HG02970 (cell line): Measurements from ENCODE around the gene TRPM5.

Experiments
- ATAC-seq: cut with Tn5 transposase; IDR thresholded peaks from one replicate; pipeline ENCODE4 v1.9.1; 2021; ENCODE audit warnings: mild to moderate bottlenecking, moderate library complexity, moderate number of reproducible peaks; ENCODE audit not compliant: unreplicated experiment, low FRiP score

The TRPM5 gene

DNA sequence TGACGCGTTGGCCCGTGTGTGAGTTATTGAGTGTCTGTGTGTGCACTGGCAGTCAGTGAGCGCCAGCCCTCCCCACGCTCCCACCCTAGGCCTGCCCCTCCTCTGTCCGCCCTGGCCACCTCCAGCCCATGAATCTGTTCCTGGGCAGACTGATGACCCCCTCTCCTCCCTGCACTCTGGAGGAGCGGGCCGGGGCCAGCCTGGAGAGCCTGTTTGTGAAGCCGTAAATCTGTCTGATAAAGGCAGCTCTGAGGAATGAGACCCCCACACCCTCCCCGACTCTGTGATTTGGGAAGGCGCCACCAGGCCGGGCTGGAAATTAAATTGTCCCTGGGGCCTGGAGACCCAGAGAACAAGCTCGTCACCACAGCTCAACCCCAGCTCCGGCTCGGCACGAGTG is 35.2 kb downstream of the TRPM5 start:
- ATAC-seq = no peak

DNA sequence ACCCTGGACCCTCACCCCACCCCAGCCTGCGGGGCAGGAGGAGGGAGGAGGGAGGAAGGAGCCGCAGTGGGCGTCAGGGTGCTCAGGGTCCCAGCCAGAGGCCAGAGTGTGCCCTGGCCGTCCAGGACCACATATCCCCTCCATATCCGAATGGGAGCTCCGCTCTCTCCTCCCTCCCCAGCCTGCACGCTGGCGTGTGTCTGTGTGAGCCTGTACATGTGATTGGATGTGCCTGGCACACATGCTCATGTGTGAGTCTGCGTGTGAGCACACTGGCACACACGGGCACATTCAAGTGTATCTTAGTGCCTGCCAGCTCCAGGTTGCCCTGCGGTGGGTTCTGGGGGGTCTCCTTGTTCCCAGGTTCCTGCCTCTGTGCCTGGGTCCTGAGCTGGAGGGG is 35.6 kb downstream of the TRPM5 start:
- no peak for ATAC-seq

DNA sequence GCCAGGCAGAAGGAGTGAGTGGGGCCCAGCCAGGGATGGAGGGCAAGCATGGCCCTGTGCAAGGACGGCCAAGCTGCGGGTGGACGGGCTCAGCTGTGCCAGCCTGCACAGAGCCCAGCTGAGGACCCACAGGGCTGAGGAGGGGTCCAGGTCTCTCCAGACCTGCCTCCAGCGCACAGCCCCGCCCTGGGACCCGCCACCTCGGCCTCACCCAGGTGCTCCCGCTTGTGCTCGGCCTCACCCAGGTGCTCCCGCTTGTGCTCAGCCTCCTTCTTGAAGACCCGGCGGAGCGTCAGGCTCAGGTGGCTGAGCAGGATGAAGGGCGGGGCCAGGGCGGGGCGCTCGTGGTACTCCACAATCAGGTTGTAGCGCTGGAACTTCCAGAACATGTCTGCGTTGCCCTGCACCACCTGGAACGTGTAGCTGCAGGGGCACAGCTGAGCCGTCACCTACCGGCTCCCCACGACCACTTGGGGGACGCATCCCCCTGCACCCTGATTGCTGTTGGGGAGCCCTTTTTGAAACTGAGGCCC is 37.4 kb downstream of the TRPM5 start:
- no peak for ATAC-seq

DNA sequence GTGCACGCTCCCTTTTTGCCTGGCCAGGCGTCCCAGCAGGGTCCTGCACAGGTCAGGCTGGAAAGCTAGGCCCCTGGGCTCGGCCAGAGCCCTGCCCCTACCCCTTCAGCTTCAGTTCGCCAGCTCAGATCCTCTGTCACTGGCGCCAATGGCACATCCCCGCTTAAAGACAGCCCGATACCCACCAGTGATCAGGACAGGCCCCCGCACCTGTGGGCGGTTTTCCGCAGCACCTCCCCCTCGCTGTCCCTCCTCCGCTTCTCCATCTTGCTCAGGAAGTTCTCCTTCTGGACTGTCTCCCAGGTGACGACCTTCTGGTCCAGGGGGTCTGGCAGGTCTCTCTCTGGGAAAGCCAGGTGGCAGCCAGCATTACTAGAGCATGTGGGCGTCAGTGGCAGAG is 37.9 kb downstream of the TRPM5 start:
- ATAC-seq = no peak

DNA sequence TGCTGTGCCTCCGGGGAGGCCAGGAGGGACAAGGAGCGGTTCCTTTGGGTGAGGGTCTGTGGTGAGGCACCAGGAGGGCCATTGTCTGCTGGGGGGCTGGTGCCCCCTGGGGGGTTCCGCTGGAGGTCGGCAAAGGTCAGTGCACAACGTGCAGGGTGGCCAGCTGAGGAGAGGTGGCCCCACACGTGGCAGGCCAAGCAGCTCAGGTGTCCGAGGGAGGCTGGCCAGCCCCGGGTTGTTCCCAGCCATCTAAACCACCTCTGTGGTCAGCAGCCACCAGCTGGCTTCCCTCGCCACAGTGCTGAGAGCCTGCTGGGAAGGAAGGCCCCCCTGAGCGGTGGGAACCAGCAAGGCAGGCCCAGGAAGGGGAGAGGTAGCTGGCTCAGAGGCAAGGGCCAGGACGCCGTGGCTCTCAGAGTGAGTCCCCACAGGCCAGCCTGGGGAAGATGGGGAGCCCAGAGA is 39.5 kb downstream of the TRPM5 start:
- no peak for ATAC-seq

DNA sequence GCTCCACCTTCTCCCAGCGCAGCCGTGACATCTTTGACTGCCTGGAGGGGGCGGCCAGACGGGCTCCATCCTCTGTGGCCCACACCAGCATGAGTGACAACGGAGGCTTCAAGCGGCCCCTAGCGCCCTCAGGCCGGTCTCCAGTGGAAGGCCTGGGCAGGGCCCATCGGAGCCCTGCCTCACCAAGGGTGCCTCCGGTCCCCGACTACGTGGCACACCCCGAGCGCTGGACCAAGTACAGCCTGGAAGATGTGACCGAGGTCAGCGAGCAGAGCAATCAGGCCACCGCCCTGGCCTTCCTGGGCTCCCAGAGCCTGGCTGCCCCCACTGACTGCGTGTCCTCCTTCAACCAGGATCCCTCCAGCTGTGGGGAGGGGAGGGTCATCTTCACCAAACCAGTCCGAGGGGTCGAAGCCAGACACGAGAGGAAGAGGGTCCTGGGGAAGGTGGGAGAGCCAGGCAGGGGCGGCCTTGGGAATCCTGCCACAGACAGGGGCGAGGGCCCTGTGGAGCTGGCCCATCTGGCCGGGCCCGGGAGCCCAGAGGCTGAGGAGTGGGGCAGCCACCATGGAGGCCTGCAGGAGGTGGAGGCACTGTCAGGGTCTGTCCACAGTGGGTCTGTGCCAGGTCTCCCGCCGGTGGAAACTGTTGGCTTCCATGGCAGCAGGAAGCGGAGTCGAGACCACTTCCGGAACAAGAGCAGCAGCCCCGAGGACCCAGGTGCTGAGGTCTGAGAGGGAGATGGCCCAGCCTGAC is 41.2 kb downstream of the TRPM5 start:
- no peak for ATAC-seq

DNA sequence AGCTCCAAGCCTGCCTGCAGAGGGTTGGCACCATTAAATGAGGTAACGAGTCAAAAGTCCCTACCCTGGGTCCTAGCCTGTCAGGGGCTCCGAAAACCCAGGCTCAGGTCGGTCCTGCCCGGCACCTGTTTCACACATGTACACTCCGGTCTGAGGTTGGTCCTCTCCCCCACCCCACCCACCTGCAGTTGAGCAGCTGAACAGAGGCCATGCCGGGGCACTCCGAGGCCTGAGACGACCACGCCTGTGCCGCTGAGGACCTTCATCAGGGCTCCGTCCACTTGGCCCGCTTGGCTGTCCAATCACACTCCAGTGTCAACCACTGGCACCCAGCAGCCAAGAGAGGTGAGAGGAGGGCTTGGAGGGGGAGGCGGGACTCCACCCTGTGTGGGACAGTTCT is 42.2 kb downstream of the TRPM5 start:
- ATAC-seq = no peak

DNA sequence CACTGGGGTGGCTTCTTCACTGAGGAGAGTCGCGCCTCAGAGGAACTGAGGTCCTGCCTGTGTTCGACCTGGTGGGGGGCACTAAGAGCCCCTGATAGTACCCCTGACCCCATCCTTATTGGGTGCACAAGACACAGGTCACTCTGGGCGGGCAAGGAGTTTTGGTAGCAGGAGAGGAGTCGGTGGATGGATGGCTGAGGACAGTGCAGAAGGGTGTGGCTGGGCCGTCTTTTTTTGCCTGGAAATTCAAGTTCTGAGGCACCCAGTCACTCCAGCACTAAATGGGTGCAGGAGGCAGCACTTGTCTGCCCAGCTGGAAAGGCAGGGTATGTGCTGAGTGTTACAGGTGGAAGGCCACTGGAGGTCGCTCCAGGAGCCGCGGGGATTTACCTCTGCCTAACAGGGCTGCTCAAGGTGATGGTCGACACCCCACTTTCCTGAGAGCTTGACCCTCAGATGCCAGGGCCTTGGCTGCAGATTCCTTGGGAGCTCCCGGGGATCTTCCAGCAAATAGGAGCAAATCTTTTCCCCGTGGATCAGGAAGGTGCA is 42.8 kb downstream of the TRPM5 start:
- ATAC-seq = no peak

DNA sequence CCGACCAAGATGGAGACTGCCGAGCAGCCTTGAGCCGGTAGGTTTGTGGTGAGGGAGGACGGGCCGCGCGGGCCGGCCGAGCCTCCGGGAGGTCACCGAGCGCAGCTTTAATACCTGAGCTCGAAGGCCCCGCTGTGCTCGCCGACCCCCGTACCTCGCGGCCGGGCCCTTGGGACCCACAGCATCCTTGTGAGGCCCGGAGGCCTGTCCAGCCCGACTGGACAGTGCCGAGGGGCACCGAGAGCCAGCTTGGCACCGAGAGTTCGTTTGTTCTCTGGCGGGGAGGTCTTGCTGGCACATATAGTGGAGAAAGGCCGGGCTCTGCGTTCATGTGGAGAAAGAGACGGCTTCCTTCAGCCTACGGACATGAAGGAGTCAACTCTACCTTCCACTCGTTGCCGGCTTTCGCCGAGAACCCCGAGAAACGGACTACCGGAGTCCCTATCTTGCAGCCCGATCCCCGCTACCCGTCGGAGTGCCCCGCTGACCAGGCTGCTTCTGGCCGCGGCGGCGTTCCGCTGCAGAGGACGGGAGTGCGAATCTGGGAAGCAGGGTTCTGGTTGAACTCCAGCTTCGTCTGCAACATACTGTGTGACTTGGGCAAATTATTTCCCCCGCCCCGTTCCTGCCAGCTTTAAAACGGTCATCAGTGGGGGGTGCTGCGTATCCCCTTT is 43.4 kb downstream of the TRPM5 start:
- peak; percentile 12 for ATAC-seq

DNA sequence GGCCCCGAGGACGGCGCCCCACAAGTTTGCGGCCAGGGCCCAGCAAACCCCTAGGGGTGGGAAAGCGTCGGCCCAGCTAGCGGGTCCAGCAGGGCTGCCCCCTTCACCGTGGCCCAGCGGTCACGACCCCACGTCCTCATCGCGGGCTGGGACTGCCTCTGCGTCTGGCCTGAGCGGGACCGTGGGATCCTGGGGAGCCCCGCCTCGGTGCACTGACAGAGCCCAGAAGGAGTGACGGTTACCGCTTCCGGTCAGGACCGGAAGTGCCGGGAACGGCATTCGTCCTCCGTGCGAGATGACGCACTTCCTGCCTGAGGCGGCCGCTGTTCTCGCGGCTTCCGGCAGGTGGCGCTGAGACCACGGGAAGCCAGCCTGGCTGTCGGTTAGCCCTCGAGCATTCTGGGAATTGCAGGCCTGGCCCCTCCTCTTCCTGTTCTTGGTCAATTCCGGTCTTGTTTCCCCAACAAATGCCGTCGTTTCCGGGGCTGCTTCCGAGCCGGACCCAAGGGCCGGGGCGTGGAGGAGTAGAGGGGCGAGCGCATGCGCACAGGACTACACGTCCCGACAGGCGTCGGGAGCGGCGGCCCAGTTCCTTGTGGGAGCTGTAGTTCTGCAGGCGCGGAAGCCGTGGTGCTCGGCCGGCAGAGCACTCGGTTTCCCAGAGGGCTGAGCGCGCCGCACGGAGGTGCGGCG is 44.1 kb downstream of the TRPM5 start, which contains the start of gene TSSC4:
Gene TSSC4 (plus strand): TSS at position 682 of the 693 bp plus-strand sequence. CDS start 1,884 bp downstream, outside the sequence.
- ATAC-seq = peak; percentile 83

DNA sequence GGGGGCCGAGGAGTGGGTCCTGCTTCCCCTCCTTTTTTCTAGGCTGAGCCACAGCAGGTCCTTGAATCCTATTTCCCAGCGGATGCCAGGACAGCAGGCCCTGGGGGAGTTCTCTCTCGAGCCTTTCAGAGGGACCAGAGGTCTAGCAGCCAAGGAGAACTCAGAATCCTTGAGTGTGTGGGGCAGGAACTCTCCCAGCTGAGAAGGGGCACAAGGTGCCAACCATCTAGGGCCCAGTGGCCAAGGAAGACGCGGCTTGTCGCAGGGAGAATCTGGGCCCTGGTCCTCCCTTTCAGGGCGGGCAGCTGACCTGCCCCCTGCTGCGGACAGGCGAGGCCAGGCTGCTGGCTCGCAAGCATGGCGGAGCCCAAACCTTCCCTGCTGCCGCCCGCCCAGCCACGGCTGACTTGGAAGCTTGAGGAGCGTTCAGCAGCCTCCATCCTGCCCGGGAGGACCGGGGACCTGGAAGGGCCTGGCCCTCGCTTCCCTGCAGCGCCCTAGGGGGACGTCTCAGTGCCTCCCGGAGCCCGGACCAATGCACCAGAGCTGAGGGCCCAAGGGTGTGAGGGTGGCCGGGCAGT is 44.7 kb downstream of the TRPM5 start:
- no peak for ATAC-seq

DNA sequence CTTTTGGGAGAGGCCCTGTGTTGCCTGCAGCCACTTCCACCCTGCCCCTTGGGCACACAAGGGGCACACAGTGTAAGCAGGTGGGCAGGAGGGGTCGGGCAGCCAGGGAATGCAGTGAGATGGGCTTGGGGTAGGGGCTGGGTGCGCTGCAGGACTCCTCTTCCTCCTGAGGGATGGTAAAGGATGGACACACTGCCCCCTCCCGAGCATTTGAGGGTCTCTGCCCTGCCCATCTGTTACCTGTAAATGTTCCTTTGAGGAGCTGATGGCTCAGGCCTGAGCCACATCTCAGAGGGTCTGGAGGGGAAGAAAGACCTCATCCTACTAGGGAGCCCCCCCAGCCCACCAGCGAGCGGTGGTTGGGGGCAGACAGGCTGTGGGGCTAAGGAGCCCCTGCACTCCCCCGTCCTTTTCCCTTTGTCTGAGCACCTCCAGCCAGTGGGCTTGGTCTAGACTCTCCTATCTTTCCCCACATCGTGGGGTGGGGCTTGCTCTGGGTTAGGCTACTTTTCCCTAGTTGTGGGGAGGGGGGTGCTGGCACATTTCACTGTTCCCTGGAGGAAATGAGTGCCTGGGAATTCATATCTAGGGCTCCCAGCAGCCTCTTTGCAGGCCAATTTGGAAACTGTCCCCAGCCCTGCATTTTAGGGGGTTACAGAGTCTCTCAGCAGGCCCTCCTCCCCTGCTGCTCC is 45.5 kb downstream of the TRPM5 start:
- no peak for ATAC-seq

DNA sequence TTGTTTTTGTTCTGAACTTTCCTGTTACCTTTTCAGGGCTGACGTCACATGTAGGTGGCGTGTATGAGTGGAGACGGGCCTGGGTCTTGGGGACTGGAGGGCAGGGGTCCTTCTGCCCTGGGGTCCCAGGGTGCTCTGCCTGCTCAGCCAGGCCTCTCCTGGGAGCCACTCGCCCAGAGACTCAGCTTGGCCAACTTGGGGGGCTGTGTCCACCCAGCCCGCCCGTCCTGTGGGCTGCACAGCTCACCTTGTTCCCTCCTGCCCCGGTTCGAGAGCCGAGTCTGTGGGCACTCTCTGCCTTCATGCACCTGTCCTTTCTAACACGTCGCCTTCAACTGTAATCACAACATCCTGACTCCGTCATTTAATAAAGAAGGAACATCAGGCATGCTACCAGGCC is 47.3 kb downstream of the TRPM5 start:
- ATAC-seq = no peak

DNA sequence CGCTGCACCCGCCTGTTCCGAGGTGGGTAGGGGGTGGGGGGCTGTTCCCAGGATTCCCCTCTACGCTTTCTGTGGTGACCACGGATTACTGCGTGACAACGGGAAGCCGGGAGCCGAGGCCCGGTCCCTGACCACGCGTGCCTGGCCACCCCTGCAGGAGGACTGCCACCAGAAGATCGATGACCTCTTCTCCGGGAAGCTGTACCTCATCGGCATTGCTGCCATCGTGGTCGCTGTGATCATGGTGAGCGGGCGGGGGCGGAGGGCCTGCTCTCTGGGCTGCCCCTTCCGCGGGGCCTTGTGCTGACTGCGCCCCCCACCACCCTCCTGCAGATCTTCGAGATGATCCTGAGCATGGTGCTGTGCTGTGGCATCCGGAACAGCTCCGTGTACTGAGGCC is 47.8 kb downstream of the TRPM5 start:
- no peak for ATAC-seq

DNA sequence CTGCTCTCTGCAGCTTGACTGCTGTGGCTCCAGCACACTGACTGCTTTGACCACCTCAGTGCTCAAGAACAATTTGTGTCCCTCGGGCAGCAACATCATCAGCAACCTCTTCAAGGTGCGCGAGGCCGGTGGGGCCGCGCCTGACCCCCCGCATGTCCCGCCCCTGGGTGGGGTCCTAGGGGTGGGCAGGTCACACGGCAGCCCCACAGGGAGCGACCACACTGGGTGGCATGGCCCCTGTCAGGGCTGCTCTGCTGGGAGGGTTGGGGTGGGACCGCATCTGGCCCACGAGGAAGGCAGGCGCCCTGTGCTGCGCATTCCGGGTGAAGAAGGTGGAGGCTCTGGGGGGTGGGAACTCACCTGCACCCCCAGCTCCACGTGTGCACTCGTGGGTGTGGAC is 48.5 kb downstream of the TRPM5 start:
- no peak for ATAC-seq

DNA sequence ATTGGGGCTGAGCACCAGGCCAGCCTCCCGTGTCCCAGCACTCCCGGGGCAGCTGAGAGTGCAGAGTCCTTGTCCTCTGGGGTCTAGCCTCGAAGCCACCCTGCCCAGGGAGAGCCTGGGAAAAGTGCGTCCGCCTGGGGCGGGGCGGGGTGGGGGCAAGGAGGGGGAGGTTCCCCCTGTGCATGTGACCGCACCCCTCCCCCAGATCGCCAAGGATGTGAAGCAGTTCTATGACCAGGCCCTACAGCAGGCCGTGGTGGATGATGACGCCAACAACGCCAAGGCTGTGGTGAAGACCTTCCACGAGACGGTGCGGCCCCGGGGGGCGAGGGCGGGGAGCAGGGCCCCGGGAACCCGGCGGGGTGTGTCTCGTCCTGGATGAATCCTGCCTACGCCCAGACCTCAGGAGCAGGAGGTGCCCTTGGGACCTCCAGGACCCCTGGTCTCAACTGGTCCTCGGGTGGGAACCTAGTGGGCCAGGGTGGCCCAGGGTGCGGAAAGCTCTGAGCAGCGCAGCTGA is 49.0 kb downstream of the TRPM5 start:
- no peak for ATAC-seq

DNA sequence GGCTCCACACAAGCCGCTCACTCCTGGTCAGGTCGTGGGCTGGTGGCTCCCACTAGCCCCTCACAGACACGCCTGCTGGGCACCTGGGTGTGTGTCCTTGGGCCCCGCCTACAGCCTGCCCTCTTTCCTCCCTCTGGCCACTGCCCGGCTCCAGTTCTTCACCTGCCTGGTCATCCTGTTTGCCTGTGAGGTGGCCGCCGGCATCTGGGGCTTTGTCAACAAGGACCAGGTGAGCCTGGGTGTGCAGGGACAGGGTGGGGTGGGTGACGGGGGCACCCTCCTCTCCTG is 49.6 kb downstream of the TRPM5 start:
- no peak for ATAC-seq
